ENCODE results near the gene TEC.

DNA sequence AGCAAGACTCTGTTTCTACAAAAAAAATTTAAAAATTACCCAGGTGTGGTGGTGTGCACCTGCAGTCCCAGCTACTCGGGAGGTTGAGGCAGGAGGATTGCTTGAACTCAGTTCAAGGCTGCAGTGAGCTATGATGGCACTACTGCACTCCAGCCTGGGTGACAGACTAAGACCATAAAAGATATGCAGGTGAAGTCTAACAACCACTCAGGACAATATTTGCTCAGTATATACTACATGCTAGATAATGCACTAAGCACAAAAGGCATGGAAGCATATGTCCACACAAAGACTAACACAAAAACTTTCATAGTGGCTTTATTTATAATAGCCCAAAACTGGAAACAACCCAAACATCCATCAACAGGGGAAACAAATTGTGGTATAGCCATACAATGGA, 77.9 kb downstream of the TEC start:
- TF ChIP-seq POLR2A (IDR thresholded peaks at IDR 0.05): no peak
- TF ChIP-seq, protein P1, sequence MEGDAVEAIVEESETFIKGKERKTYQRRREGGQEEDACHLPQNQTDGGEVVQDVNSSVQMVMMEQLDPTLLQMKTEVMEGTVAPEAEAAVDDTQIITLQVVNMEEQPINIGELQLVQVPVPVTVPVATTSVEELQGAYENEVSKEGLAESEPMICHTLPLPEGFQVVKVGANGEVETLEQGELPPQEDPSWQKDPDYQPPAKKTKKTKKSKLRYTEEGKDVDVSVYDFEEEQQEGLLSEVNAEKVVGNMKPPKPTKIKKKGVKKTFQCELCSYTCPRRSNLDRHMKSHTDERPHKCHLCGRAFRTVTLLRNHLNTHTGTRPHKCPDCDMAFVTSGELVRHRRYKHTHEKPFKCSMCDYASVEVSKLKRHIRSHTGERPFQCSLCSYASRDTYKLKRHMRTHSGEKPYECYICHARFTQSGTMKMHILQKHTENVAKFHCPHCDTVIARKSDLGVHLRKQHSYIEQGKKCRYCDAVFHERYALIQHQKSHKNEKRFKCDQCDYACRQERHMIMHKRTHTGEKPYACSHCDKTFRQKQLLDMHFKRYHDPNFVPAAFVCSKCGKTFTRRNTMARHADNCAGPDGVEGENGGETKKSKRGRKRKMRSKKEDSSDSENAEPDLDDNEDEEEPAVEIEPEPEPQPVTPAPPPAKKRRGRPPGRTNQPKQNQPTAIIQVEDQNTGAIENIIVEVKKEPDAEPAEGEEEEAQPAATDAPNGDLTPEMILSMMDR (IDR thresholded peaks at IDR 0.05): no peak

All from testis (tissue), 2 donors.